HG03575 (cell line): ENCODE results near the gene AOC2.
"Not testable (repeated sequence)": the region's sequence is repeated elsewhere in the genome, so short reads cannot be mapped to it uniquely, and the experiment has no call there.

Experiments
- ATAC-seq: cut with Tn5 transposase; IDR thresholded peaks from one replicate; pipeline ENCODE4 v1.9.1; 2021; ENCODE audit not compliant: unreplicated experiment, insufficient number of reproducible peaks, low FRiP score; ENCODE audit errors: extremely low read depth

Gene AOC2

DNA sequence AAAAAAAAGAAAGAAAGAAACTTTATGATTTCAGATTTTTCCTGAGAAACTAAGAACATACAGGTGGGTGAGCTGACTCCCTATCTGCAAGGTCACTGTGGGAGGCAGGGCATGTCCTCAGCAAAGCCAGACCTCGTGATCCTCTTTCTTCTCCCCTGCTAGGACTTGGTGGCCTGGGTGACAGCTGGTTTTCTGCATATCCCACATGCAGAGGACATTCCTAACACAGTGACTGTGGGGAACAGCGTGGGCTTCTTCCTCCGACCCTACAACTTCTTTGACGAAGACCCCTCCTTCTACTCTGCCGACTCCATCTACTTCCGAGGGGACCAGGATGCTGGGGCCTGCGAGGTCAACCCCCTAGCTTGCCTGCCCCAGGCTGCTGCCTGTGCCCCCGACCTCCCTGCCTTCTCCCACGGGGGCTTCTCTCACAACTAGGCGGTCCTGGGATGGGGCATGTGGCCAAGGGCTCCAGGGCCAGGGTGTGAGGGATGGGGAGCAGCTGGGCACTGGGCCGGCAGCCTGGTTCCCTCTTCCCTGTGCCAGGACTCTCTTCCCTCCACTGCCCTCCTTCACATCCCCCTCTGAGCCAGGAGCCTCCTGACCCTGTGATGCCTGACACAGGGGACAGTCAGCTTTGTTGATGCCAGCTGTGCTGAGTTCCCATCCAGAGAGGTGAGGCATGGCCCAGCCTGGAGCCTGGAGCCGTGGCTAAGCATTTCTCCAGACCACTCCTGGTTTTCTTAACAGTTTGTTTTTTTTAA is 29.7 kb downstream of the AOC2 start:
- ATAC-seq: not testable (repeated sequence)

DNA sequence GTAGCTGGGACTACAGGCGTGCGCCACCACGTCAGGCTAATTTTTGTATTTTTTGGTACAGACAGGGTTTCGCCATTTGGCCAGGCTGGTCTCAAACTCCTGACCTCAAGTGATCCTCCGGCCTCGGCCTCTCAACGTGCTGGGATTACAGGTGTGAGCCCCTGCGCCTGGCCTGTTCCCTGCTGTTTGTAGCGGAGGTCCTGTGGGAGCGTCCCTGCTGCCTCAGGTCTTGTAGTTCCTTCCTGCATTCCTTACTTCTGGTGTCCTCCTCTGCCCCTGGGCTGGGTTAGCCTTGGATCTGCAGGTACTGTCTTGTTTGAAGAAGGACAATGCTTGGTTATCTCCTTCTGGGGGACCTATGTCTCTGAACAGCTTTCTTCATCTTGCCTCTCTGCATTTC is 32.7 kb downstream of the AOC2 start:
- ATAC-seq: no peak

DNA sequence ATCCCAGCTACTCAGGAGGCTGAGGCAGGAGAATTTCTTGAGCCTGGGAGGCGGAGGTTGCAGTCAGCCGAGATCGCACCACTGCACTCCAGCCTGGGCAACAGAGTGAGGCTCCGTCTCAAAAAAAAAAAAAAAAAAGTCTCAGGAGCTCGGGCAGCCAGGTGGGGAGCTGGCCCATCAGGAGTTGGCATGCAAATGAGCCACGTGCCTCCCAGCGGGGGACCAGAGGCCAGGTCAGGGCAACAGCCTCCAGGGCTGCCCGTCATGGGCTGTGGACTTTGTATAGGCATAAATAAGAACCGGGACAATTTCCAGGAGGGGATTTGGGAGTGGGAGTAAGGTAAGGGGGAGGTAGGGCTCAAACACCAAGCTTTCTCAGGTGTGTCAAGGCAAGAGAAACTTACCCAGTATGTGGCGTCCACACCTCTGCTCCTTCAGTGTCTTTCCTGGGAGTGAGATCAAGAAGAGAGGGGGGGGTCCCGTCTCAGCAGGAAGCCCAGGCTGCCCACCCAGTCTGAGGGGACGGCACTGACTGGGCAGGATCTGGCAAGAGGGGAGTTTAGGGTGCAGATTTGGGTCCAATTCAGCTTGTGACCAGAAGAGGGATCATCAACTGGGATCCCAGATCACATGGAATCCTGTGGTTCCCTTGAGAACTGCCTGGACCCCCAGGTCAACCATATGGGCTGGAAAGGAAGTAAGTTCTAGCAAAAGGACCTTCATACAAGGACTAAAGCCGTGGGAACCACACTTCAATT is 33.9 kb downstream of the AOC2 start:
- no peak for ATAC-seq

DNA sequence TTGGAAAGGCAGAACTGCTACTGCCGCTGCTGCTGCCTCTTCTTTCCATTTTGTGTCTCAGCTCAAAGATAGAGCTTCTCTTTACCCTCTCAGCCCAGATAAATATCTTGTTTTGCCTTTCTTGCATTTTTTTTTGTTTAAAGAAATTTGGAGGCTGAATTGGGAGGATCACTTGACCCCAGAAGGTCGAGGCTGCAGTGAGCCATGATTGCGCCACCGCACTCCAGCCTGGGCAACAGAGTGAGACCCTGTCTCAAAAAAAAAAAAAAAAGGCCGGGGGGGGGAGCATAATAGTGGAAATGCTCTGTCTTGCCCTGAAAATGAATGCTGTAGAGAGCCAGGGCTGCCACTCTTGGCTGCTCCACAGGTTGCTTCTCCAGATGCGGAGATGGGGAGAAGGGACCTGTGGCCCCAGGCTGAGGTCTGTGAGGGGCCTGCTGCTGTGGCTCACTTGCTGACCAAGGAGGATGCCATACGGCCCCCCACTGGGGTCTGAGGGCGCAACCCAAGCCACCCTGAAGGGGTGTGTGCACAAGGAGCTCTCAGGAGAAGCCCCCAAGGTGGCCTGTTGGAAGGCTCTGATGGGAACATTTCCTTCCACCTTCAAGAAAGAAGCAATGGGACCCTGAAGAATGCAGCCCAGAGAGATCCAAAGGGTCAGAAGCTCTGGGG is 34.7 kb downstream of the AOC2 start:
- no peak for ATAC-seq

DNA sequence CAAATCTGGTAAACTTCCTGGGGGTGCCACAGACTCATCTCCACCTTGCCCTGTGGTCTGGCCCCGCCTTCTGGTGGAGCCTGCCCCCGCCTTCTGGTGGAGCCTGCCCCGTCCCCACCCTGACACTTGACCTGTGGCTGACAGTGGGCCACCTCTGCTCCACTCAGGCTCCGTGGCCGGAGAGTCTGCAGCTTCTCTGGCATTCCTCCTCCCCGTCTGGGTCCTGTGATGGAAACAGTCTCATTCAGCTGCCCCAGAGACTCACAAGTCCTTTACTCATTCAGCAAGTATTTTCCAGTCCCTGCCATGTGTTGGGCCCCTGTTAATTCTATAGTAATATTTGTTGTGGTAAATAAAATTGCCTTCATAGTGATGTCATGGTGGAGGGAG is 35.2 kb downstream of the AOC2 start:
- no peak for ATAC-seq

DNA sequence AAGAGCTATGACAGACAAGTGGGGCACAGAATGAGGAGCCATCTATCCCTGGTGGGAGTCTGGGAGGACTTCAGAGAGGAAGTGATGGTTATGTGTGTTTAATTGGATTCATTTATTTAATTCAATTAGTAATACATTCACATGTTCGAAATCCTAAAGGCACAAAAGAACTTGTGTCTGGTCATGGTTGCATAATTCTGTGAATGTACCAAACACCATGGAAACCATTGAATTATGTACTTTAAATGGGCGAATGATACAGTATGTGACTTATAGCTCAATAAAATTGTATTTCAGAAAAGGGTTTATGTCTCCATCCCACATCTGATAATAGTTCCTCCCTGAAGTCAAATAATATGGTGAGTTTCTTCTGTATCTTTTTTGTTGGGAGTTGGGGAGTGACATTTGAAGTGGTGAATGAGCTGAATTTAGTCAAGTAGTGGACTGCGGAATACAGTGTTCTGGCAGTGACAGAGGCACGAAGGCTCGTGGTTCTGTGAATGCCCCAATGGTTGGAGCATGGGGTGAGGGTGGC is 36.5 kb downstream of the AOC2 start:
- ATAC-seq: no peak

DNA sequence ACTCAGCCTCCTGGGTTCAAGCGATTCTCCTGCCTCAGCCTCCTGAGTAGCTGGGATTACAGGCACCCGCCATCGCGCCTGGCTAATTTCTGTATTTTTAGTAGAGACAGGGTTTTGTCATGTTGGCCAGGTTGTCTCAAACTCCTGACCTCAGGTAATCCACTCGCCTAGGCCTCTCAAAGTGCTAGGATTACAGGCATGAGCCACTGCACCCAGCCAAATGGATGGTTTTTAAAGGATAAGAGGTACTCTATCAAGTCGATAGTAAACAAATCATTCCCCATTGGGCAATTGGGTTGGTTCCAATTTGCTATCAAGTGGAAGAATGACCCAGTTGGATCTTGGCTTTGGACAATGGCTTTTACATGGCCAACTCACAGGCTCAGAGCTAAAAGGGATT is 37.3 kb downstream of the AOC2 start:
- not testable (repeated sequence) for ATAC-seq

DNA sequence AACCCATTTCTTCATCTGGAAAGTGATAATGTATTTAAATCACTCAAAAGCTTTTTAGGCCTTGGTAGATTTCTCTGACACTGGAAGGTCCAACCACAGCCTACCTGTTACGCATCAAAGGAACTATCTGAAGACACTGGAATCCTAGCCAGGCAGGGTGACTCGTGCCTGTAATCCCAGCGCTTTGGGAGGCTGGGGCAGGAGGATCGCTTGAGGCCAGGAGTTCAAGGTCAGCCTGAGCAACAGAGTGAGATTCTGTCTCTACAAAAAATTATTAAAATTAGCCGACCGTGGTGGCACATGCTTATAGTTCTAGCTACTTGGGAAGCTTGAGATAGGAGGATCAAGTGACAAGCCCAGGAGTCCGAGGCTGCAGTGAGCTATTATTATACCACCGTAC is 37.8 kb downstream of the AOC2 start:
- no peak for ATAC-seq

DNA sequence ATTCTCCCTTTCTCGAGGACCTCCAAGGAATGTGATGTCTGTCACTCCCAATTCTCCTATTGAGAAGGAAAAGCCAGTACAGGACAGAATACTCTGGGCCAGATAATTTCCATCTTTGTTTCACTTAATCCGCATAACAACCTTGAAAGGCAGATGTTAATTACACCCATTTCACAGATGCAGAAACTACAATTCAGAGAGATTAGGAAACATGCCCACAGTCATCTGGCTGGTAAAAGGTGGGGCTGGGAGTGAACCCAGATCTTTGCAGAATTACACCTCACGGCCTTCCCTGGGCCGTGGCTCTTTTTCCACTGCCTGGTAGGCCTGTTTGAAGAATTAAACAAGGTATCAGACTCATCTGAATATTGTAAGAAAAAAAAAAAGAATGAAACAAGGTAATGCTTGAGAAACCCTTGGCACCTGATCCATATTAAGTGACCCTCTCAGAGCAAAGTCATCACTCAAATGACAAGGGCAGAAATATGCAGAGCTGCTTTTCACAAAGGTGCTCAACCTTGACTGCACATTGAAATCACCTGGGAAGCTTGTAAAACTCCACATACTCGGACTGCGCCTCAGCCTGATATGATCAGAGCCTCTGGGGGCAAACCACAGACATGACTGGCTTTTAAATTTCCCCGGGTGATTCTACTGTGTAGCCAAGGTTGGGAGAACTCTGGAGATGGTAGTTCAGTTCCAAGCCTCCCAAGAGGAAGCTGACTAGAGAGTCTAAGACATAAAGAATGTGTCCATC is 39.6 kb downstream of the AOC2 start:
- ATAC-seq: no peak

DNA sequence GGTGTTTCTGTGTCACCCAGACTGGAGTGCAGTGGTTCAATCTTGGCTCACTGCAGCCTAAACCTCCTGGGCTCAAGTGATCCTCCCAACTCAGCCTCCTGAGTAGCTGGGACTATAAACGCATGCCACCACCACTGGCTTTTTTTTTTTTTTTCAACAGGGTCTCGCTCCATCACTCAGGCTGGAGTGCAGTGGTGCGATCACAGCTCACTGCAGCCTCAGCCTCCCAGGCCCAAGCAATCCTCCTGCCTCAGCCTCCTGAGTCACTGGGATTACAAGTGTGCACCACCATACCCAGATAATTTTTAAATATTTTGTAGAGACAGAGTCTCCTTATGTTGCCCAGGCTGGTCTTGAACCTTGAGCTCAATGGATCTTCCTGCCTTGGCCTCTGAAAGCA is 41.4 kb downstream of the AOC2 start:
- ATAC-seq: not testable (repeated sequence)

DNA sequence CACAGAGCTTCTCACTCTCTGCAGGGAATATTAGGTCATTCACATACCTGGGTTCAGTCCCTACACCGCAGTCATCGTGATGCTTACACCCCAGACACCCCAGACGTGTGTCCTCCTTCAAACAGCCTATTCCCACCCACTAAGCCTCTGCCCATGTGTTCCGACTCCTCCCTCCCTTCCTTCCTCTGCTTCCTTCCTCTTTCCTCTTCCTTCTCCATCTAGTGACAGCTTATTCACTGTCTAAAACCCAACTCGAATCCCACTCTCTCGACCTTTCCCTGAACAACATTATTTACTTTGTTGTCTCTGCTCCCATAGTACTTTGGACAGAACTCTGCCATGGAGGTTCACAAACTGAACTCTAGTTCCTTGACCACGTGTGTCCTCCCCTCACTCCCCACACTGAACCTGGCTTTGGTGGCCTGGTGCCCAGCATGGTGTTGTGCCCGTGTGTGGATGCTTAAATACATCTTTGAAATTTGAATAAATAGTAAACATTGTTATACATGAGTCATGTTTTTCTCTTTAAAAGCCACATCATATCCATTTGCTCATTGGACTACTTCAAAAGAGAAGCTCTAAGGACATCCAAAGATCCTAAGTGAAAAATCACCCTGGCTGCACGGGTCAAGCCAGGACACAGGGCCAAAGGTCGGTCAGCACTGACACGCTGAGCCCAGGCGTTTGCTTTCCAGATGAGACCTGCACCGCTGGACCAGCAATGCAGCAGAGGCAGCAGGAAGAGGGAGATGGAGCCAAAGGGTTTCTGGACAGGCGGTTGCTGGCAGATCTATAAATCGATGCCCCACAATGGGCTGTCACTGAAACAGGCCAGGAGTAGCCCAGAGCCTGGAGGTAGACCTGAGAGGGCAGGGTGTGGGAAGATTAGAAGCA is 42.1 kb downstream of the AOC2 start:
- no peak for ATAC-seq

DNA sequence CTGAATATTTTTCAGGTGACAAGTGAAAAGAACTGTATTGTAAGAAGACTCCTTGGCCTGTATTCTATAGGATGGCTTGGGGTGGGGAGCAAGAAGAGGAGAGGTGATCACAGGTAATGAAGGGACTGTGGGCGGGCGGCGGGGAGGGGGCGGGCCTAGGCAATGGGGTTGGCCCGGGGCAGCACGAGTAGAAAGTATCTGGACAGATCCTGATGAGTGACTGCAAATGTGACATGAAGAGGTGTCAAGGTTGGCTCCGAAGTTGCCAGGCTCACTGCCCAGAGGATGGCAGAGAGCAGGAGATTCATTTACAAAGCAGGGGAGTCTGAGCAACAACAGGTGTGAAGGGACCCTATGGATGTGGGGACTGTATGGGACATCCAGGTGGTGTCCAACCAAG is 45.4 kb downstream of the AOC2 start:
- no peak for ATAC-seq

DNA sequence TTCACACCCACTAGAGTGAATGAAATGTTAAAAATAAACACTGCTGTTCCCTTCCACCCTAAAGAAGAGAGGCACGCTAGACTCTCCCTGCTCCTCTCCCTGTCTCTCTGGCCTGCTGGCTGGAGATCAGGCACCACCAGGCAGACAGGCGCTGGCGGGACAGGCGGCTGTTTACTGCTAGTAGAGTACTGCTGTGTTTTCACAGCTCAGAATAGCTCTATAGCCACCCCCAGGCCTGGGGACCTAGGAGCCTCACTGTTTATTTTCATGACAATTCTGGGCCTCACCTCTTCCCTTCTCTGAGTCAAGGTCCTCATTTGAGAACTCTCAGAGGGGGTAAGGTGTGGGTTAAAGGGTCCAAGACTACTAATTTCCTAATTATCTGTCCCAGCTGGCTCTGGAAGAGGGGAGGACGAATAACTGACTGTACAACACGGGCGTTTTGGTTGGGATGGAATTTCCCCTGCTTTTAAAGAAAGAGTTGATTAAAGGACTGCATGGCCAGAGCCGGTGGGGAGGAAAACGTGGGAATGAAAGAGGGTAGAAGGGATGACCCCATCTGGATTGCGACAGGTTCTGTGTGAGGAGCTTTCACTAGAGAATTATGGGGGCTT is 47.3 kb downstream of the AOC2 start:
- ATAC-seq: no peak

DNA sequence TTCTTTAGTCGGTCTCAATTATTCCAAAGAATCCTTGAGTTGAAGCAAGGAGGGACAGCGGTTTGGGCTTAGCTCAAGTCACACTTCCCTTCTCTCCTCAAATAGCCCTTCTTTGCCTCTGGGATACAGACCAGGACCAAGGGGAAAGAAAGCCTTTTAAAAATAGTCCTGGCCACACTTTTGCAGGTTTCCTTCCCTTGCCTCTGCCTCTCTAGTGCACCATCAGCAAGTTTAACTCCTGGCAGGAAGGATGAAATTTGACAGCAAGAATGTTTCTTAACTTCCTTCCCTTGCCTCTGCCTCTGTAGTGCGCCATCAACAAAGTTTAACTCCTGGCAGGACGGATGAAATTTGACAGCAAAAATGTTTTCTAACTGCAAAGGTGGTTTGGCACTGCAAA is 49.0 kb downstream of the AOC2 start:
- no peak for ATAC-seq

DNA sequence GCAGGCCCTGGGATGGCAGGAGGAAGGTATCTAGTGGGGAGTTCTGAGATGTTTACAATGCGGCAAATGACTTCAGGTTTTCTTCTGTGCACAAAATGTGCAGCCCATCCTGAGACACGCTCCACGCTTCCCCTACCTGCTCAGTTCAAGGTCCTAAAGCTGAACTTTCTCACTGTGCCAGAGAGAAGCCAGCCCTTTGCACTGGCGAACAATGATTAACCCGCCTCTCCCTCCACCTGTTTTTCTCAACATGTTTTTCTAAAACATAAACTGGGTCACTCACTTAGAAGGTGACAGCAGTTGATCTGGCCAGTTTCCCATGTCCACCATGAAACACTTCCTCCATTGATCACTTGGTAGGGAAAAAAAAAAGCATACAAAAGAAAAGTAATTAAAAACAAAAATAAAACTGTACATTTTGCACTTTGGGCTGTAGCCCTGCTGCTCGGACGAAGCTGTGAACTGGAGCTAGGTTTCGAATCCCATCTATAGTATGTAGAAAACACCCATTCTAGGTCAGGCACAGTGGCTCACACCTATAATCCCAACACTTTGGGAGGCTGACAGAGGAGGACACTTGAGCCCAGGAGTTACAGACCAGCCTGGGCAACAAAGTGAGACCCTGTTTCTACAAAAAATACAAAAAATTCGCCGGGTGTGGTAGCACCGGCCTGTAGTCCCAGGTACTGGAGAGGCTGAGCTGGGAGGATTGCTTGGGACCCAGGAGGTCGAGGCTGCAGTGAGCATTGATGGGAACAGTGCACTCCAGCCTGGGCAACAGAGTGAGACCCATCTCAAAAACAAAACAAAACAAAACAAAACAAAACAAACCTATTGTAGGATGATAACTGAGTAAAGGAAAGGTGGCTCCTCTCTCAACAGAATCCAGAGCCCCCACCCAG is 50.2 kb downstream of the AOC2 start:
- no peak for ATAC-seq

DNA sequence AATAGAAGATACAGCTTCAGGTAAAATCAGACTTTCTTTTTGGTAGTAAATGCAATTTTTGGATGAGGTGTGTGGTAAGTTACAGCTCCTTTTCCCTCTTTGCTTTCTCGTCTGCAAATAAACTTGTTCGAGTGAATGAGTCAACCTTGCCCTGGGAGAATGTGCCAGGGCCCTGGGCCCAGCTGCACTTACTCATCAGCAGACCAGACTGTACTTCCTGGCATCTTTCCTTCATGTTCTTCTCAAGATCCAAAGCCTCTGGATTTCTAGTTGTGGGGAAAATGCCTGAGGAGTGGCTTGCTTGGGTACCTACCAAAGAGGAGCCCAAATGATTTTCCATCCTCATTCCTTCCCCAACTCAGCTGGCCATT is 50.8 kb downstream of the AOC2 start:
- ATAC-seq: no peak
